ENCODE results near the gene FRMD8.

The FRMD8 gene

DNA sequence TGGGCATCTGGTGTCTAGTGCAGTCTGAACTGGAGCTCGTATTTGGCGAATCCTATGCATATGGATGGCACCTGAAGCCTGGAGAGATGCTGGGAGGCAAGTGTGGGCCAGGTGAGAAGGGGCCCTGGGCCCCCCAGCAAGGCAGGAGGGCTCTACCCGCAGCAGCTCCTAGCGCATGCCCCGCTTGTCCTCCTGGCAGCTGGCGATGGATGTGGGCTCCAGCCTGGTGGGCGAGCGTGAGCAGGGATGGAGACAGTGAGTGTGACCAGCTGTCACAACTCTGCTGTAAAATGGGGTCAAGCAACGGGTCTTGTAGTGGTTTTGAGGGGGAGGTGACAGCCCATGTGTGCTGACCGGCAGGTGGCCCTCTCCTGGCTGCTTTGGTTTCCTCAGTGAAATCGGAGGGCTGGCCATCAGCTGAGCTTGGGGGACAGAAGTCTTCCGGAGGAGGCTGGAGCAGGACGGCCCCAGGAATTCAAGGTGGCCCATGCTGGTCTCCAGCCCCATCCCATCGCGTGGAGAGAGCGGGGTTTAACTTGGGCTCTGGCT, 12.0 kb downstream of the FRMD8 start:
- Histone ChIP-seq H3K27me3 (no peaks in the 10 kb centered on the region), H4K20me1 (peaks cover 15% of the 10 kb centered on the region), H3K4me1 (peaks cover 52% of the 10 kb centered on the region), H3K4me3 (no peak overlapping the region), H3K9ac (no peak overlapping the region), H3K4me2 (no peak overlapping the region), H3K36me3 (peaks cover 81% of the 10 kb centered on the region), H3K9me3 (no peaks in the 10 kb centered on the region), H3K27ac (no peak overlapping the region)
- no peak for TF ChIP-seq Cebpa-rat (IDR thresholded peaks at IDR 0.05)

GRCh38 chr11:65399249-65399648, 12.8 kb downstream of the FRMD8 start:
- Histone ChIP-seq H3K9me3 (no peaks in the 10 kb centered on the region), H3K27me3 (no peaks in the 10 kb centered on the region), H3K36me3 (peaks cover 73% of the 10 kb centered on the region), H3K9ac (no peak overlapping the region), H3K4me3 (no peak overlapping the region), H3K4me2 (no peak overlapping the region), H3K27ac (no peak overlapping the region), H4K20me1 (0 out of 2 replicates have a peak, but pooled peaks cover 8% of the 10 kb centered on the region), H3K4me1 (peaks cover 61% of the 10 kb centered on the region)
- TF ChIP-seq Cebpa-rat (IDR thresholded peaks at IDR 0.05): no peak

DNA sequence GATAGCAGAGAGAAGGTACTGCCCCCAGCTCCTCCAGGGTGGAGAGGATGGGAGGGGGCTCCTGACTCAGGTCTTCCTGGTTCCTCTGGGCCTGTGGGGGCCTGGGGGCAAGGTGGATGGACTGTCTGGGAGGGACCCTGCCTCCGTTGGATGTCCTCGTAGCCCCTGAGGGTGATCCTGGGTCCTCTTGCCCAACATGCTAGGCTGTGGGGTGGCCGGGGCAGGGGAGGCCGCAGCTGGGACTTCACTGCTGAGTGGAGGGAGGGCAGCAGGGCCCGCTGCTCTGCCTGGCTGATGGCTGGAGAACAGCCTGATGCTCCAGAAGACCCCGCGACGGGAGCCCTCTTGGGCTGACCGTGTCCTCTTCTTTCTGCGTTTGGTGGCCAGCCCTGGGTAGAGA, 13.4 kb downstream of the FRMD8 start:
- H3K27me3 ChIP-seq: no peaks in the 10 kb centered on the region
- 0 out of 2 replicates have a peak, but pooled peaks cover 8% of the 10 kb centered on the region for H4K20me1 ChIP-seq
- peaks cover 70% of the 10 kb centered on the region for H3K36me3 ChIP-seq
- H3K9ac ChIP-seq: peak overlapping the region; percentile 41; the same call in 1 of the 2 replicates
- no peak overlapping the region for H3K4me2 ChIP-seq
- peak overlapping the region; percentile 52 for H3K27ac ChIP-seq
- TF ChIP-seq Cebpa-rat (IDR thresholded peaks at IDR 0.05): no peak
- peaks cover 67% of the 10 kb centered on the region for H3K4me1 ChIP-seq
- no peaks in the 10 kb centered on the region for H3K9me3 ChIP-seq
- no peak overlapping the region for H3K4me3 ChIP-seq

GRCh38 chr11:65400307-65401072, 14.1 kb downstream of the FRMD8 start:
- Histone ChIP-seq H4K20me1 (0 out of 2 replicates have a peak, but pooled peaks cover 8% of the 10 kb centered on the region), H3K36me3 (peaks cover 70% of the 10 kb centered on the region), H3K27ac (peak overlapping the region; percentile 52), H3K9me3 (no peaks in the 10 kb centered on the region), H3K4me3 (no peak overlapping the region), H3K4me2 (peak overlapping the region; percentile 40; the same call in 1 of the 2 replicates), H3K9ac (peak overlapping the region; percentile 41), H3K27me3 (no peaks in the 10 kb centered on the region), H3K4me1 (peaks cover 68% of the 10 kb centered on the region)
- no peak for TF ChIP-seq Cebpa-rat (IDR thresholded peaks at IDR 0.05)

GRCh38 chr11:65401073-65401802, 14.8 kb downstream of the FRMD8 start:
- H3K27me3 ChIP-seq: no peaks in the 10 kb centered on the region
- H3K27ac ChIP-seq: peak overlapping the region; percentile 96
- peaks cover 70% of the 10 kb centered on the region for H3K36me3 ChIP-seq
- TF ChIP-seq Cebpa-rat (IDR thresholded peaks at IDR 0.05): no peak
- H3K4me3 ChIP-seq: no peak overlapping the region
- 0 out of 2 replicates have a peak overlapping the region, but pooled peaks have one; percentile 41 for H3K9ac ChIP-seq
- 0 out of 2 replicates have a peak, but pooled peaks cover 2% of the 10 kb centered on the region for H4K20me1 ChIP-seq
- H3K4me2 ChIP-seq: peak overlapping the region; percentile 54
- H3K4me1 ChIP-seq: peaks cover 68% of the 10 kb centered on the region
- no peaks in the 10 kb centered on the region for H3K9me3 ChIP-seq

- Histone ChIP-seq H3K9me3 (no peaks in the 10 kb centered on the region), H4K20me1 (no peaks in the 10 kb centered on the region), H3K27me3 (no peaks in the 10 kb centered on the region), H3K4me2 (peak overlapping the region; percentile 54), H3K36me3 (peaks cover 70% of the 10 kb centered on the region), H3K9ac (no peak overlapping the region), H3K27ac (peak overlapping the region; percentile 96), H3K4me1 (peaks cover 69% of the 10 kb centered on the region), H3K4me3 (no peak overlapping the region)
- TF ChIP-seq Cebpa-rat (IDR thresholded peaks at IDR 0.05): no peak
Measured at GRCh38 chr11:65401803-65402248, 15.4 kb downstream of the FRMD8 start.

DNA sequence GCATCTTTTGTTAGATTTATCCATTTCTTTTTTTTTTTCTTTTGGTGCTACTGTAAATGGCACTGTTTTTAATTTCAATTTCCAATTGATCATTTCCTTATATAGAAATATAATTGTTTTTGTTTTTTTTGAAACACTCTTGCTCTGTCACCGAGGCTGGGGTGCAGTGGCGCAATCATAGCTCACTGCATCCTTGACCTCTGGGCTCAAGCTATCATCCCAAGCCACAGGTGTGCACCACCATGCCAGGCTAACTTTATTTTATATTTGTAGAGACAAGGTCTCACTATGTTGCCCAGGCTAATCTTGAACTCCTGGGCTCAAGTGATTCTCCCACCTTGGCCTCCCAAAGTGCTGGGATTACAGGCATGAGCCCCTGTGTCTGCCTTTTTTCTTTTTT, 16.4 kb downstream of the FRMD8 start:
- peak overlapping the region; percentile 81; the same call in 1 of the 2 replicates for H3K9ac ChIP-seq
- peaks cover 67% of the 10 kb centered on the region for H3K36me3 ChIP-seq
- TF ChIP-seq Cebpa-rat (IDR thresholded peaks at IDR 0.05): no peak
- H3K4me3 ChIP-seq: no peak overlapping the region
- peak overlapping the region; percentile 92 for H3K4me2 ChIP-seq
- H3K9me3 ChIP-seq: no peaks in the 10 kb centered on the region
- peaks cover 77% of the 10 kb centered on the region for H3K4me1 ChIP-seq
- peak overlapping the region; percentile 96 for H3K27ac ChIP-seq
- no peaks in the 10 kb centered on the region for H4K20me1 ChIP-seq
- H3K27me3 ChIP-seq: no peaks in the 10 kb centered on the region

- Histone ChIP-seq H3K4me3 (peak overlapping the region; percentile 53), H3K4me2 (peak overlapping the region; percentile 92), H3K9me3 (no peaks in the 10 kb centered on the region), H3K27ac (peak overlapping the region; percentile 96), H3K9ac (peak overlapping the region; percentile 81), H3K27me3 (no peaks in the 10 kb centered on the region), H3K36me3 (peaks cover 62% of the 10 kb centered on the region), H3K4me1 (peaks cover 86% of the 10 kb centered on the region), H4K20me1 (no peaks in the 10 kb centered on the region)
- no peak for TF ChIP-seq Cebpa-rat (IDR thresholded peaks at IDR 0.05)
Measured at GRCh38 chr11:65403607-65404121, 17.2 kb downstream of the FRMD8 start.

GRCh38 chr11:65404210-65404609, 17.8 kb downstream of the FRMD8 start:
- H3K4me3 ChIP-seq: peak overlapping the region; percentile 53
- peak overlapping the region; percentile 81 for H3K9ac ChIP-seq
- TF ChIP-seq Cebpa-rat (IDR thresholded peaks at IDR 0.05): no peak
- no peaks in the 10 kb centered on the region for H3K27me3 ChIP-seq
- H4K20me1 ChIP-seq: no peaks in the 10 kb centered on the region
- peak overlapping the region; percentile 92 for H3K4me2 ChIP-seq
- H3K9me3 ChIP-seq: no peaks in the 10 kb centered on the region
- peaks cover 62% of the 10 kb centered on the region for H3K36me3 ChIP-seq
- peaks cover 91% of the 10 kb centered on the region for H3K4me1 ChIP-seq
- H3K27ac ChIP-seq: peak overlapping the region; percentile 96

All from BLaER1 (cell line).